Measurements from ENCODE around the gene PARL.

DNA sequence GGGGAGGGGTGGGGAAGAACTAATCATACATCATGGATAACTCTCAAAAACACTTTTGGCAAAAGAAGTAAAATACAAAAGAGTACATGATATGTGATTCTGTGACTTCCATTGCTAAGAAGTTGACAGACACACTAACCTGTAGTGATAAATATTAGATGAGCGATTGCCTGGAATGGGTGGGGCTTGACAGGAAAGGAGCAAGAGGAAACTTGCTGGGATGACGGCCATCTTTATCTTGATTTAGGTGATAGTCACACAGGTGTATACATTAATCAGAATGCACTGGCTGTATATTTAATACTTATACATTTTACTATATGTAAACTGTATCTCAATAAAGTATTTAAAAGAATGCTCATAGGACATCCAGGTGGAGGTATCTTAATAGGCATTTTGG is 13.1 kb downstream of the PARL start:
- TF ChIP-seq, protein P1, sequence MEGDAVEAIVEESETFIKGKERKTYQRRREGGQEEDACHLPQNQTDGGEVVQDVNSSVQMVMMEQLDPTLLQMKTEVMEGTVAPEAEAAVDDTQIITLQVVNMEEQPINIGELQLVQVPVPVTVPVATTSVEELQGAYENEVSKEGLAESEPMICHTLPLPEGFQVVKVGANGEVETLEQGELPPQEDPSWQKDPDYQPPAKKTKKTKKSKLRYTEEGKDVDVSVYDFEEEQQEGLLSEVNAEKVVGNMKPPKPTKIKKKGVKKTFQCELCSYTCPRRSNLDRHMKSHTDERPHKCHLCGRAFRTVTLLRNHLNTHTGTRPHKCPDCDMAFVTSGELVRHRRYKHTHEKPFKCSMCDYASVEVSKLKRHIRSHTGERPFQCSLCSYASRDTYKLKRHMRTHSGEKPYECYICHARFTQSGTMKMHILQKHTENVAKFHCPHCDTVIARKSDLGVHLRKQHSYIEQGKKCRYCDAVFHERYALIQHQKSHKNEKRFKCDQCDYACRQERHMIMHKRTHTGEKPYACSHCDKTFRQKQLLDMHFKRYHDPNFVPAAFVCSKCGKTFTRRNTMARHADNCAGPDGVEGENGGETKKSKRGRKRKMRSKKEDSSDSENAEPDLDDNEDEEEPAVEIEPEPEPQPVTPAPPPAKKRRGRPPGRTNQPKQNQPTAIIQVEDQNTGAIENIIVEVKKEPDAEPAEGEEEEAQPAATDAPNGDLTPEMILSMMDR (conservative IDR thresholded peaks at IDR 0.05; ENCODE audit: low read depth, low read length), result no peak
- TF ChIP-seq EZH2 (IDR thresholded peaks at IDR 0.05; ENCODE audit: borderline replicate concordance, low read depth, low read length, poor library complexity, severe bottlenecking), result no peak
